Fibroblast of skin of back (primary cell): ENCODE results near the gene TERT.

Experiments
- DNase-seq: peaks from one replicate; pipeline ENCODE4 v3.0.0-alpha.2; 2013

TERT gene

GRCh38 chr5:1205255-1206180 is 89.3 kb downstream of the TERT start:
- no peak for DNase-seq

GRCh38 chr5:1204693-1205242 is 90.1 kb downstream of the TERT start:
- DNase-seq: no peak

- DNase-seq: no peak
Measured at GRCh38 chr5:1203968-1204692, 90.7 kb downstream of the TERT start.

- no peak for DNase-seq
Measured at GRCh38 chr5:1203311-1203967, 91.4 kb downstream of the TERT start.
